Osteoblast (primary cell): ENCODE measurements around the gene ADAMTS17. TPM values are rescaled to one million over a fixed set of nuclear protein-coding genes. Genes with fewer than 3 reads are reported as not detected.

Experiments
- DNase-seq: peaks from one replicate; pipeline ENCODE4 v3.0.0; 2011; ENCODE audit warnings: low spot score, mixed read lengths; ENCODE audit not compliant: insufficient read length; ENCODE audit errors: missing footprints
- H2AFZ ChIP-seq: 2 replicates; pipeline ENCODE4 v1.6.0; 2011; ENCODE audit warnings: mild to moderate bottlenecking, low read length
- H3K27ac ChIP-seq: 2 replicates; pipeline ENCODE4 v1.5.1; 2011; ENCODE audit warnings: mild to moderate bottlenecking, low read depth, low read length, moderate library complexity
- H3K27me3 ChIP-seq: 2 replicates; pipeline ENCODE4 v1.6.0; 2012; ENCODE audit warnings: mild to moderate bottlenecking, control low read depth, inconsistent platforms, low read length, moderate library complexity; ENCODE audit not compliant: insufficient read depth
- H3K36me3 ChIP-seq: 2 replicates; pipeline ENCODE4 v1.5.1; 2011; ENCODE audit warnings: mild to moderate bottlenecking, low read length, control low read depth, moderate library complexity; ENCODE audit not compliant: insufficient read depth
- H3K4me1 ChIP-seq: 2 replicates; pipeline ENCODE4 v1.5.1; 2011; ENCODE audit warnings: mild to moderate bottlenecking, low read length, control low read depth, moderate library complexity; ENCODE audit not compliant: insufficient read depth
- H3K4me2 ChIP-seq: 2 replicates; pipeline ENCODE4 v1.6.0; 2011; ENCODE audit warnings: mild to moderate bottlenecking, low read length; ENCODE audit not compliant: insufficient read depth
- H3K4me3 ChIP-seq: fragments of 200-600 bp; sonication (generic); 3 replicates; pipeline ENCODE4 v1.5.1; 2012; ENCODE audit warnings: mild to moderate bottlenecking, low read length, inconsistent platforms; ENCODE audit not compliant: insufficient read depth
- H3K79me2 ChIP-seq: 2 replicates; pipeline ENCODE4 v1.6.0; 2012; ENCODE audit warnings: mild to moderate bottlenecking, low read length, control low read depth, inconsistent platforms; ENCODE audit not compliant: insufficient read depth
- H3K9me3 ChIP-seq: 2 replicates; pipeline ENCODE4 v1.5.1; 2011; ENCODE audit warnings: low read depth, low read length, control low read depth
- H4K20me1 ChIP-seq: 2 replicates; pipeline ENCODE4 v1.6.0; 2012; ENCODE audit warnings: mild to moderate bottlenecking, low read length, control low read depth; ENCODE audit not compliant: insufficient read depth
- CTCF ChIP-seq: IDR thresholded peaks from 2 replicates; pipeline ENCODE4 v1.5.1; 2011; ENCODE audit warnings: mild to moderate bottlenecking, low read depth, low read length, moderate library complexity; ENCODE audit errors: extremely low read depth
- total RNA-seq: library from RNA; depleted of rRNA; stranded (reverse); fragments of >200 nt; gene quantifications from 2 replicates; pipeline ENCODE4 v1.2.3, GENCODE V29; 2012

ADAMTS17 gene
- total RNA-seq, 1 donor, result under 0.01 TPM

- H4K20me1 ChIP-seq, result no peaks in the 10 kb centered on the region
- no peaks in the 10 kb centered on the region for H3K36me3 ChIP-seq
- no peaks in the 10 kb centered on the region for H3K4me1 ChIP-seq
- no peaks in the 10 kb centered on the region for H3K27me3 ChIP-seq
- H3K4me2 ChIP-seq, result no peak overlapping the region
- no peak overlapping the region for H2AFZ ChIP-seq
- H3K27ac ChIP-seq, result no peak overlapping the region
- no peak for DNase-seq
- TF ChIP-seq CTCF, result no peak
- no peak overlapping the region for H3K4me3 ChIP-seq
- no peaks in the 10 kb centered on the region for H3K79me2 ChIP-seq
- H3K9me3 ChIP-seq, result no peaks in the 10 kb centered on the region
Measured at GRCh38 chr15:100159436-100159835, 182.3 kb downstream of the ADAMTS17 start.

- H3K4me2 ChIP-seq, result no peak overlapping the region
- H3K27ac ChIP-seq, result no peak overlapping the region
- no peak for TF ChIP-seq CTCF
- H2AFZ ChIP-seq, result no peak overlapping the region
- no peak overlapping the region for H3K4me3 ChIP-seq
- H3K27me3 ChIP-seq, result no peaks in the 10 kb centered on the region
- no peak for DNase-seq
- H3K9me3 ChIP-seq, result no peaks in the 10 kb centered on the region
- H4K20me1 ChIP-seq, result no peaks in the 10 kb centered on the region
- H3K4me1 ChIP-seq, result no peaks in the 10 kb centered on the region
- H3K36me3 ChIP-seq, result no peaks in the 10 kb centered on the region
- no peaks in the 10 kb centered on the region for H3K79me2 ChIP-seq
Measured at GRCh38 chr15:100158356-100158755, 183.4 kb downstream of the ADAMTS17 start.

- no peaks in the 10 kb centered on the region for H3K79me2 ChIP-seq
- no peak for DNase-seq
- no peaks in the 10 kb centered on the region for H3K36me3 ChIP-seq
- H4K20me1 ChIP-seq, result no peaks in the 10 kb centered on the region
- no peak for TF ChIP-seq CTCF
- H2AFZ ChIP-seq, result no peak overlapping the region
- no peak overlapping the region for H3K4me3 ChIP-seq
- no peak overlapping the region for H3K4me2 ChIP-seq
- H3K9me3 ChIP-seq, result no peaks in the 10 kb centered on the region
- H3K27me3 ChIP-seq, result no peaks in the 10 kb centered on the region
- no peaks in the 10 kb centered on the region for H3K4me1 ChIP-seq
- no peak overlapping the region for H3K27ac ChIP-seq
Measured at GRCh38 chr15:100156201-100156600, 185.6 kb downstream of the ADAMTS17 start.

- TF ChIP-seq CTCF, result no peak
- H3K36me3 ChIP-seq, result no peaks in the 10 kb centered on the region
Measured at GRCh38 chr15:100154338-100154737, 187.4 kb downstream of the ADAMTS17 start.

More at GRCh38 chr15:100154338-100154737, 187.4 kb downstream of the ADAMTS17 start:
- Histone ChIP-seq H2AFZ (no peak overlapping the region), H3K4me1 (no peaks in the 10 kb centered on the region), H3K27ac (no peak overlapping the region), H3K27me3 (no peaks in the 10 kb centered on the region), H3K9me3 (no peaks in the 10 kb centered on the region), H4K20me1 (no peaks in the 10 kb centered on the region), H3K4me2 (no peak overlapping the region), H3K4me3 (no peak overlapping the region), H3K79me2 (no peaks in the 10 kb centered on the region)
- DNase-seq, result no peak
